IMR-90 (cell line): ENCODE measurements around the gene GNAO1. TPM values are rescaled to one million over a fixed set of nuclear protein-coding genes. Genes with fewer than 3 reads are reported as not detected.

ENCODE experiments used
- ATAC-seq: fragments of 200-7000 bp; cut with Tn5 transposase; 2 replicates; pipeline ENCODE4 v1.9.1; 2020; ENCODE audit warnings: low read depth, mild to moderate bottlenecking, moderate library complexity
- BruUV-seq: library from RNA; stranded (reverse); fragments of 400-500 nt; replicated peaks from 2 replicates; lab custom pipeline; 2021; lab: Mats Ljungman, UMichigan
- CTCF ChIA-PET: fragments of 300-600 bp; formaldehyde crosslinking; extraction: SDS; loops from one replicate; lab custom pipeline; 2021; ENCODE audit warnings: antibody characterized with exemption; lab: Yijun Ruan, JAX
- POLR2A ChIA-PET: fragments of 300-600 bp; sonication (Branson Sonifier 250); formaldehyde crosslinking; loops from one replicate; lab custom pipeline; 2022; ENCODE audit warnings: antibody characterized with exemption; ENCODE audit not compliant: unreplicated experiment; lab: Charles Lee
- DNase-seq: peaks from one replicate; pipeline ENCODE4 v3.0.0; 2013
- H2AFZ ChIP-seq: replicated peaks from 2 replicates; pipeline ENCODE3; 2013; ENCODE audit warnings: low read length, mild to moderate bottlenecking; ENCODE audit not compliant: poor library complexity
- H2AK5ac ChIP-seq: 2 replicates; pipeline ENCODE4 v1.6.1; 2013; ENCODE audit warnings: low read depth, low read length, inconsistent platforms
- H2AK9ac ChIP-seq: replicated peaks from 2 replicates; pipeline ENCODE3; 2013; ENCODE audit warnings: mild to moderate bottlenecking, low read depth, low read length, moderate library complexity; ENCODE audit not compliant: poor library complexity
- H2BK120ac ChIP-seq: 2 replicates; pipeline ENCODE4 v1.6.1; 2013; ENCODE audit warnings: low read depth, low read length, inconsistent platforms
- H2BK15ac ChIP-seq: 3 replicates; pipeline ENCODE4 v1.6.1; 2013; ENCODE audit warnings: low read depth, low read length, inconsistent platforms
- H2BK20ac ChIP-seq: 2 replicates; pipeline ENCODE4 v1.6.1; 2013; ENCODE audit warnings: low read depth, mild to moderate bottlenecking, inconsistent platforms, low read length, moderate library complexity
- H2BK5ac ChIP-seq: 2 replicates; pipeline ENCODE4 v1.6.1; 2013; ENCODE audit warnings: mild to moderate bottlenecking, low read depth, low read length, inconsistent platforms; ENCODE audit not compliant: poor library complexity, severe bottlenecking
- H3K14ac ChIP-seq: replicated peaks from 2 replicates; pipeline ENCODE4 v1.6.1; 2013; ENCODE audit warnings: low read depth, low read length, inconsistent platforms
- H3K18ac ChIP-seq: 2 replicates; pipeline ENCODE4 v1.6.1; 2013; ENCODE audit warnings: low read depth, low read length, control low read depth
- H3K23ac ChIP-seq: 2 replicates; pipeline ENCODE4 v1.6.1; 2013; ENCODE audit warnings: low read depth, low read length, inconsistent platforms
- H3K27ac ChIP-seq: 2 replicates; pipeline ENCODE4 v1.5.1; 2013; ENCODE audit warnings: mild to moderate bottlenecking, control low read depth, low read length; ENCODE audit not compliant: insufficient read depth
- H3K27me3 ChIP-seq: 2 replicates; pipeline ENCODE4 v1.6.1; 2013; ENCODE audit warnings: low read length; ENCODE audit not compliant: control insufficient read depth, insufficient read depth
- H3K36me3 ChIP-seq: 2 replicates; pipeline ENCODE4 v1.6.1; 2013; ENCODE audit warnings: low read length, mixed read lengths; ENCODE audit not compliant: control insufficient read depth, insufficient read depth
- H3K4ac ChIP-seq: 2 replicates; pipeline ENCODE4 v1.6.1; 2013; ENCODE audit warnings: low read depth, low read length, inconsistent platforms
- H3K4me1 ChIP-seq: 2 replicates; pipeline ENCODE4 v1.6.1; 2013; ENCODE audit warnings: low read length, mixed read lengths; ENCODE audit not compliant: control insufficient read depth, insufficient read depth
- H3K4me2 ChIP-seq: 2 replicates; pipeline ENCODE4 v1.6.1; 2013; ENCODE audit warnings: low read depth, mild to moderate bottlenecking, control low read depth, low read length, moderate library complexity
- H3K4me3 ChIP-seq: 2 replicates; pipeline ENCODE4 v1.5.1; 2013; ENCODE audit warnings: low read depth, mild to moderate bottlenecking, control low read depth, low read length, moderate library complexity; ENCODE audit not compliant: insufficient read depth
- H3K56ac ChIP-seq: 2 replicates; pipeline ENCODE4 v1.6.1; 2013; ENCODE audit warnings: low read length, inconsistent platforms; ENCODE audit not compliant: insufficient read depth; ENCODE audit errors: extremely low read depth
- H3K79me1 ChIP-seq, 2 experiments: 2 replicates each; pipeline ENCODE4 v1.6.1; 2013; ENCODE audit warnings: low read length in 2 of 2, inconsistent platforms in 1 of 2, low read depth in 1 of 2
- H3K9ac ChIP-seq: 2 replicates; pipeline ENCODE4 v1.6.1; 2013; ENCODE audit warnings: low read depth, low read length, control low read depth
- H3K9me1 ChIP-seq: 2 replicates; pipeline ENCODE4 v1.6.1; 2013; ENCODE audit warnings: low read length, inconsistent platforms; ENCODE audit not compliant: insufficient read depth
- H3K9me3 ChIP-seq: 2 replicates; pipeline ENCODE4 v1.6.1; 2013; ENCODE audit warnings: low read length; ENCODE audit not compliant: control insufficient read depth, insufficient read depth
- H4K20me1 ChIP-seq: 2 replicates; pipeline ENCODE4 v1.6.1; 2013; ENCODE audit warnings: low read length, inconsistent platforms; ENCODE audit not compliant: insufficient read depth
- H4K5ac ChIP-seq: 2 replicates; pipeline ENCODE4 v1.6.1; 2013; ENCODE audit warnings: mild to moderate bottlenecking, low read depth, low read length, control low read depth
- H4K8ac ChIP-seq, 2 experiments: 2 replicates each; pipeline ENCODE4 v1.6.1; 2013; ENCODE audit warnings: low read depth in 2 of 2, low read length in 2 of 2, control low read depth in 1 of 2, inconsistent platforms in 1 of 2
- H4K91ac ChIP-seq: 2 replicates; pipeline ENCODE4 v1.6.1; 2013; ENCODE audit warnings: low read depth, low read length, inconsistent platforms; ENCODE audit not compliant: insufficient read depth
- MAFK ChIP-seq: IDR thresholded peaks from 2 replicates; pipeline ENCODE4 v1.6.1; 2012; ENCODE audit warnings: low read depth, low read length, improper control_type of control experiment
- RFX5 ChIP-seq: IDR thresholded peaks from 2 replicates; pipeline ENCODE4 v1.8.0; 2012; ENCODE audit warnings: low read depth, mild to moderate bottlenecking, low read length, moderate library complexity
- WGBS, 2 experiments: methylation state at CpG; one replicate each; pipeline versions ENCODE4 v1.1.5 to v1.1.7; 2013; ENCODE audit warnings: missing lambda C conversion rate in 2 of 2; ENCODE audit not compliant: insufficient read length in 1 of 2; ENCODE audit errors: extremely low coverage in 2 of 2; 5-methylcytosine and 5-hydroxymethylcytosine counted together
- dilution Hi-C: fragments of 300-500 bp; cut with HindIII; formaldehyde crosslinking; loops from one replicate; pipeline ENCODE4 v1.14.3; 2018; ENCODE audit warnings: low sequenced_read_pairs; ENCODE audit not compliant: unreplicated experiment
- in situ Hi-C: fragments of 300-500 bp; cut with MboI; formaldehyde crosslinking; loops from 3 replicates; pipeline ENCODE4 v1.14.3; 2019; ENCODE audit warnings: low sequenced_read_pairs, inconsistent platforms, mixed read lengths
- intact Hi-C: fragments of 100-400 bp; cut with micrococcal nuclease; formaldehyde crosslinking; loops from 2 replicates; pipeline ENCODE4 v1.10.0; 2022
- polyA plus RNA-seq, 3 experiments: library from polyadenylated mRNA; depleted of rRNA; stranded (reverse); fragments of >200 nt; gene quantifications; 2 replicates each; pipeline ENCODE4 v1.2.3, GENCODE V29; 2012; ENCODE audit warnings: low replicate concordance in 1 of 3
- total RNA-seq: library from RNA; depleted of rRNA; stranded (reverse); fragments of >200 nt; gene quantifications from 2 replicates; pipeline ENCODE4 v1.2.3, GENCODE V29; 2012

GNAO1 gene
- total and polyA plus RNA-seq, 2 of the 4 experiments (the other 2 are of a cell fraction): under 0.01 to 0.07 TPM

DNA sequence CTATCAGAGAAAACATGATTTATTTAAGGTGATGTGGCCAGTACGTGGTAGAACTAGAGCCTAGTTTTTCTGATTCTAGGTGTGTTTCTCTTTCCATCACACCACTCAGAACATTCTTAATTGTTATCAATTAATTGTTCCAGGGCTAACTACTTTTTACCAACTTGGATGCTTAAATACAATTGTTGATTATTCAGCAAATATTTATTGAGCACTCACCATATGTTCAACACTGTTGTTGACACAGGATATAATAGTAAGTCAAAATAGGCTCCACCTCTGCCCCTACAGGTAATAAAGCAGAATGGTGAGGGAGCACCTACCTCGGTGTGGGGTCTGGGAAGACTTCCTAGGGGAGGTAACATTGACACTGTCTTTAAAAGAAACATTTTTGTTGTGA lies 16.1 kb downstream of the GNAO1 start:
- peaks cover 1% of the 10 kb centered on the region for H3K27me3 ChIP-seq
- no peak overlapping the region for H4K5ac ChIP-seq
- H3K56ac ChIP-seq: no peak overlapping the region
- H2AK5ac ChIP-seq: no peak overlapping the region
- in situ Hi-C loops (no loop called here), intact Hi-C loops (no loop called here), dilution Hi-C loops (no loop called here)
- no peak overlapping the region for H4K8ac ChIP-seq
- no peak overlapping the region for H2BK15ac ChIP-seq
- H3K4me3 ChIP-seq: no peak overlapping the region
- no CpG with 5 or more reads among the region's 2 CpGs for WGBS, 2 experiments
- no TSS peak for BruUV-seq
- ChIA-PET POLR2A (no interaction called here), CTCF (no interaction called here)
- H4K20me1 ChIP-seq: no peaks in the 10 kb centered on the region
- H3K9me3 ChIP-seq: no peaks in the 10 kb centered on the region
- TF ChIP-seq RFX5: no peak
- TF ChIP-seq MAFK: 0 out of 2 replicates have a peak, but pooled peaks have one; percentile 14
- no peaks in the 10 kb centered on the region for H3K4me1 ChIP-seq
- no peak overlapping the region for H2BK20ac ChIP-seq
- H4K91ac ChIP-seq: no peak overlapping the region
- H3K9me1 ChIP-seq: no peaks in the 10 kb centered on the region
- no peak overlapping the region for H2AK9ac ChIP-seq
- DNase-seq (no peak), ATAC-seq (no peak)
- H3K18ac ChIP-seq: no peak overlapping the region
- H2BK120ac ChIP-seq: no peak overlapping the region
- no peaks in the 10 kb centered on the region for H3K79me1 ChIP-seq
- H2BK5ac ChIP-seq: no peak overlapping the region
- no peak overlapping the region for H3K23ac ChIP-seq
- H3K27ac ChIP-seq: no peak overlapping the region
- no peak overlapping the region for H3K4me2 ChIP-seq
- no peaks in the 10 kb centered on the region for H3K36me3 ChIP-seq
- H2AFZ ChIP-seq: no peak overlapping the region
- no peak overlapping the region for H3K4ac ChIP-seq
- no peak overlapping the region for H3K9ac ChIP-seq
- no peak overlapping the region for H3K14ac ChIP-seq
